ENCODE measurements around the gene PMS1.

- TF ChIP-seq CTCF (IDR thresholded peaks at IDR 0.05) (peak; percentile 31 to 39 (median 34)), POLR2A (IDR thresholded peaks at IDR 0.05; ENCODE audit: low read depth) (no peak), EP300 (IDR thresholded peaks at IDR 0.05) (no peak), POLR2AphosphoS5 (IDR thresholded peaks at IDR 0.05) (peak; percentile 64 to 67)
Observed at GRCh38 chr2:189762551-189763298, 21.5 kb upstream of the PMS1 start, which contains the start of gene OSGEPL1.
